Left ventricle myocardium inferior (tissue), 1 donor: ENCODE results near the gene ZNF280A. TPM values are rescaled to one million over a fixed set of nuclear protein-coding genes. Genes with fewer than 3 reads are reported as not detected.

Experiments used
- DNase-seq: peaks from one replicate; pipeline ENCODE4 v3.0.0-alpha.2; 2020
- H3K27ac ChIP-seq: fragments of 200-600 bp; replicated peaks from 2 replicates; pipeline ENCODE4 v1.8.0; 2021
- H3K27me3 ChIP-seq: fragments of 200-600 bp; 2 replicates; pipeline ENCODE4 v1.8.0; 2021; ENCODE audit warnings: low read depth
- H3K36me3 ChIP-seq: fragments of 200-600 bp; 2 replicates; pipeline ENCODE4 v1.8.0; 2021
- H3K4me1 ChIP-seq: fragments of 200-600 bp; 2 replicates; pipeline ENCODE4 v1.8.0; 2021
- H3K4me3 ChIP-seq: fragments of 200-600 bp; 2 replicates; pipeline ENCODE4 v1.8.0; 2021; ENCODE audit warnings: mild to moderate bottlenecking, moderate library complexity
- H3K9me3 ChIP-seq: fragments of 200-600 bp; replicated peaks from 2 replicates; pipeline ENCODE4 v1.8.0; 2021
- intact Hi-C: fragments of 100-400 bp; cut with micrococcal nuclease; formaldehyde crosslinking; loops from one replicate; pipeline ENCODE4 v1.11.0; 2022
- total RNA-seq: library from RNA; stranded (reverse); fragmentation: NEBNext Ultra II Directional; extraction: Animal tissue kit (Norgen Biotek cat#: 25700); gene quantifications from one replicate; pipeline ENCODE4 v1.2.1, GENCODE V29; 2021
- TF ChIP-seq, protein P1 (sequence below): fragments of 200-600 bp; IDR thresholded peaks from 2 replicates; pipeline ENCODE4 v1.8.0; 2021; ENCODE audit warnings: antibody characterized with exemption, mild to moderate bottlenecking, borderline replicate concordance
- donor health status: DM: no; HTN: yes; CAD: no; lungs with severe emphysema.

The ZNF280A gene
- total RNA-seq, 1 donor from 2014 or later: not detected

DNA sequence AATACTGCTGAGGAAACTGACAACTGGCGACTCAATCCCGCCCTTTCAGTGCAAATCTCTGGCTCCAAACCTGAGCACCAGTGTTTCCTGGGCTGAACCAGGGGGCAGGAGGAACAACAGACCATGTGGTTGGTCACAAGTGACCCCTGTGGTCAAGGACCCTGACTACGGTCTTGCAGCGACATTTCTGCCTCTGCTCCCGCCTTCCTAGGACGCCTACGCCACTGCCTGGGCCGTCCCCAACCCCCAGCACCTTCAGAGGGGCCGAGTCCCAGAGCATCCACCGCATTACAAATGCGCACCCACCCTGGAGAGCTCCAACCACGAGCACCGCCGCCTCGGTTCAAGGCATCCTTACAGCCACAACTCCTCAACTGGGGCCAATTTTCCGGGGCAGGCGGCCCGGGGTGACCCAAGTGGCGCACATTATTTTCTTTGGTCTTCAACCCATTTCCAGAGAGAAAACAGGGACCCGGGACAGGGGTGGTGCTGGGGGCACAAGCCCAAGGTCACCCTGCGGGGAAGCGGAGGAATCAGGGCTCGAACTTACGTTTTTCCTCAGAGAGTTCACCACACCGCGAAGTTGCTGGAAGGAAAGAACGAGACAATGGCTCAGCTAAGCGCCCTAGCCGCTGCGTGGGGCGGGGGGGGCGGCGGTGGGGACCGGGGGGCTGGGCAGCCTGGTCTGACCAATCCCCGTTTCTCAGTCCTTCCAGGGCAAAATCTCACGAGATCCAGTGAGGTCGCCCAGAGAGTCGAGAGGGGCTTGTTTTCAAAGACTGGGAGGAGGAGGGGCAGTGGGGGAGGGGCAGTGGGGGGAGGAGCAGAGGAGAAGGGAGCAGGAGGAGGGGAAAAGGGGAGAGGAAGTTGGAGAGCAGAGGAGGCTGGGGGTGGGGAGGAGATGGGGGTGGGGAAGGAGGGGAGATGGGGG is 37.2 kb upstream of the ZNF280A start:
- H3K36me3 ChIP-seq: no peaks in the 10 kb centered on the region
- no peak overlapping the region for H3K4me3 ChIP-seq
- peaks cover 7% of the 10 kb centered on the region for H3K27me3 ChIP-seq
- no peak for DNase-seq
- no peaks in the 10 kb centered on the region for H3K9me3 ChIP-seq
- intact Hi-C loops: no loop called here
- peaks cover 9% of the 10 kb centered on the region for H3K4me1 ChIP-seq
- H3K27ac ChIP-seq: no peak overlapping the region
- TF ChIP-seq, protein P1, sequence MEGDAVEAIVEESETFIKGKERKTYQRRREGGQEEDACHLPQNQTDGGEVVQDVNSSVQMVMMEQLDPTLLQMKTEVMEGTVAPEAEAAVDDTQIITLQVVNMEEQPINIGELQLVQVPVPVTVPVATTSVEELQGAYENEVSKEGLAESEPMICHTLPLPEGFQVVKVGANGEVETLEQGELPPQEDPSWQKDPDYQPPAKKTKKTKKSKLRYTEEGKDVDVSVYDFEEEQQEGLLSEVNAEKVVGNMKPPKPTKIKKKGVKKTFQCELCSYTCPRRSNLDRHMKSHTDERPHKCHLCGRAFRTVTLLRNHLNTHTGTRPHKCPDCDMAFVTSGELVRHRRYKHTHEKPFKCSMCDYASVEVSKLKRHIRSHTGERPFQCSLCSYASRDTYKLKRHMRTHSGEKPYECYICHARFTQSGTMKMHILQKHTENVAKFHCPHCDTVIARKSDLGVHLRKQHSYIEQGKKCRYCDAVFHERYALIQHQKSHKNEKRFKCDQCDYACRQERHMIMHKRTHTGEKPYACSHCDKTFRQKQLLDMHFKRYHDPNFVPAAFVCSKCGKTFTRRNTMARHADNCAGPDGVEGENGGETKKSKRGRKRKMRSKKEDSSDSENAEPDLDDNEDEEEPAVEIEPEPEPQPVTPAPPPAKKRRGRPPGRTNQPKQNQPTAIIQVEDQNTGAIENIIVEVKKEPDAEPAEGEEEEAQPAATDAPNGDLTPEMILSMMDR: no peak

DNA sequence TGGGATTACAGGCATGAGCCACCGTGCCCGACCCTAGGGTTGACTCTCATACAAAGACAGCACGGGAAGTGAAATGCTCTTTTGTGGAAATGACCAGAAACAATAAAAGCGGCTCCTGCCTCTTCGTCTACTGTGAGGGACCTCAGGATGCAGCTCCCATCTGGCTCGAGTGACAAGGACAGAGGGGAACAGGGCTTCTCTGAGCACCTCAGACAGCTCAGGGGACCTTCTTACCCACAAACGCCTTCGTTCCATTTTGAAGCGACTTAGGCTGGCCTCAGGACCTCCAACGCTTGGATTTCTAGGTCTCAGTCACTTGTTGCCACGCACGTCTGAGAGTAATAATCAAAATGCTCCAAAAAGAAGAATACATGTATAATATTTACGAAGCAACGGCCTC is 36.5 kb upstream of the ZNF280A start:
- TF ChIP-seq, protein P1: no peak
- Histone ChIP-seq H3K4me3 (no peak overlapping the region), H3K27me3 (peaks cover 7% of the 10 kb centered on the region), H3K4me1 (peaks cover 9% of the 10 kb centered on the region), H3K36me3 (no peaks in the 10 kb centered on the region), H3K9me3 (no peaks in the 10 kb centered on the region), H3K27ac (no peak overlapping the region)
- intact Hi-C loops: no loop called here
- no peak for DNase-seq

DNA sequence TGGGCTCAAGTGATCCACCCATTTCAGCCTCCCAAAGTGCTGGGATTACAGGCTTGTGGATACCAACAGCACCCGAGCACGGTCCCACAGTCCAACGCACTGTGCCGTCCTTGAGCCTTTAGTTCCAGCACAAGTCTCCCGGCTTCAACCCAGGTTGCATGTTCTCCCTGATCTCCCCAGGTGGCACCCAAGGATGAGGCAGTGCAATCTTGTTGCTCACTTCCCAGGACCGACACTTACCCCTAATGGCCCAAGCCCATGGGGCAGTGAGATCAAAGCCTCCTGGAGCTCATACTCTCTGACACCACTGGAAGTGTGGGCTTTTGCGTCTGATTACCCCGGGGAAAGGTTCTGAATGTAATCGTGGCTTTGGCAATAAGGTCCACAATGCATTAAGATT is 35.5 kb upstream of the ZNF280A start:
- TF ChIP-seq, protein P1: no peak
- H3K27ac ChIP-seq: no peak overlapping the region
- intact Hi-C loops: no loop called here
- DNase-seq: no peak
- no peaks in the 10 kb centered on the region for H3K9me3 ChIP-seq
- H3K4me1 ChIP-seq: peaks cover 9% of the 10 kb centered on the region
- H3K27me3 ChIP-seq: peaks cover 7% of the 10 kb centered on the region
- no peak overlapping the region for H3K4me3 ChIP-seq
- no peaks in the 10 kb centered on the region for H3K36me3 ChIP-seq

DNA sequence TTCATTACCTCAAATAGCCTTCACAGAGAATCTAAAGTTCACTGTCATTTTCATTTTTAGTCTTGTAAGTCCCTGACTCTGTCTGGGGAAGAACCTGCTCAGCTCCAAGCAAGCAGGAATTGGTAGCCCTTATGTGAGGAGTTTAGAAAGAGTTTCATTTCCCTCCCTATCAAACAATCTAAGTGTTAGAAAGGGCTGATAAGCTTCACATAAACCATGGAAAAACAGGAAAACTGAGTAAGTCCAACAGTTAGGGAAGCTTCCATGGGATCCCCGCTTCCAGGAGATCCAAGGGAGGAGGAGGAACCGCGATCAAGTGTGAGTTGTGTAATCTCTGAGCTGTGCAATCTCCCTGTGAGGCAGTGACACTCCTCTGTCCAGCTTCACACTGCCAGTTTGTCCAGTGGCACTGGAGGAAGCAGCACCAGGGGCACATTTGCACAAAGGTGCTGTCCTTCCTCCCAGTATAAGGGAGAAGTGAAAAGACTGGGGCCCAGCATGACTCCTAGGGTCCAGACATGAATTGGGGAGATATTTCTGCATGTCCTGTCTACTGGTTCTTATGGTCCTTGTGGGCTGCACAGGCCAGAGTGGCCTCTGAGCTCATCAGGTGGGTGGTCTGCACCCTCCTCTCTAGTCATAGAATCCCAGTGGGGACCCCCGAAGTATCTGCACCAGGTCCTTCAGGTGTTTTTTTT is 34.7 kb upstream of the ZNF280A start:
- Histone ChIP-seq H3K4me3 (no peak overlapping the region), H3K9me3 (no peaks in the 10 kb centered on the region), H3K27ac (no peak overlapping the region), H3K4me1 (peaks cover 9% of the 10 kb centered on the region), H3K36me3 (no peaks in the 10 kb centered on the region), H3K27me3 (peaks cover 16% of the 10 kb centered on the region)
- TF ChIP-seq, protein P1: no peak
- intact Hi-C loops: no loop called here
- no peak for DNase-seq

DNA sequence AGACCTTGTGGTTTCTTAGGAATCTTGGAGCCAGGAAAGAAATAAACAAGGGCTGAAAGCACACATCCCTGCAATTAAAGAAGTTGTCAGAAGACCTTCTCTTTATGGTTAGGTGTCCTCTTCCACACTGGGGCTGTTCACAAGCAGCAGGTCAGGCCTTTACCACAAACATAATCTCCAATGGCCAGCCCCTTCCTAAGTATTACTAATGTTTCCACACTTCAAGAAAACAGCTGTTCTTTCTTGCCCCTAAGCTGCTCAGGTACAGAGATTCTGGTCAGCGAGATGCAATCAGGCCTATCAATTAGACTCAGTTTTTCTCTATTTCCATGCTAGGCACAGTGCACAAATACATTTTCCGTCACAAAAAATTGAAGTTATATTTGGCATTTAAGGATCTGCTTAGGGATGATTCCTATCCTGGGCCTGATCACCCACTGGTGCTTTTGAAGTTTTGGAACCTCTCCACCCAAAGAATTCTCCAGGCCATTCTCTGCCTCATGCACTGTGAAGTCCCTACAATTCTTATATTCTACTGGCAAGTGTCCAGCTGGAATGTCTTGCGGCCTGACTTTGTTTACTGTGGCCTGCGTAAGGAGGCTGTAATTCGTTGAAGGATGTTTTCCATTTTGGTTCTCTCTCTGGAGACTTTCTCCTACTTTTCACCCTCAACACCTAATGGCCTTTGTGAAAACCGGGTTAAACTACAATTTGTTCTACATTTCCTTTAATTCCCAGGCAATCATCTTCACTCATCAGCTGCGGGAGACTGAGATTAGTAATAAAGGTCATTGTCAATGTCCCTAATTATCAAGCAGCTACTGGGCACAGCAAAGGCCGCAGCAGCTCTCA is 33.9 kb upstream of the ZNF280A start:
- peaks cover 21% of the 10 kb centered on the region for H3K27me3 ChIP-seq
- no peak for DNase-seq
- no peaks in the 10 kb centered on the region for H3K36me3 ChIP-seq
- H3K27ac ChIP-seq: no peak overlapping the region
- intact Hi-C loops: no loop called here
- no peaks in the 10 kb centered on the region for H3K9me3 ChIP-seq
- peaks cover 9% of the 10 kb centered on the region for H3K4me1 ChIP-seq
- TF ChIP-seq, protein P1: no peak
- H3K4me3 ChIP-seq: no peak overlapping the region
